ENCODE measurements around the gene PNPLA8.

The PNPLA8 gene

DNA sequence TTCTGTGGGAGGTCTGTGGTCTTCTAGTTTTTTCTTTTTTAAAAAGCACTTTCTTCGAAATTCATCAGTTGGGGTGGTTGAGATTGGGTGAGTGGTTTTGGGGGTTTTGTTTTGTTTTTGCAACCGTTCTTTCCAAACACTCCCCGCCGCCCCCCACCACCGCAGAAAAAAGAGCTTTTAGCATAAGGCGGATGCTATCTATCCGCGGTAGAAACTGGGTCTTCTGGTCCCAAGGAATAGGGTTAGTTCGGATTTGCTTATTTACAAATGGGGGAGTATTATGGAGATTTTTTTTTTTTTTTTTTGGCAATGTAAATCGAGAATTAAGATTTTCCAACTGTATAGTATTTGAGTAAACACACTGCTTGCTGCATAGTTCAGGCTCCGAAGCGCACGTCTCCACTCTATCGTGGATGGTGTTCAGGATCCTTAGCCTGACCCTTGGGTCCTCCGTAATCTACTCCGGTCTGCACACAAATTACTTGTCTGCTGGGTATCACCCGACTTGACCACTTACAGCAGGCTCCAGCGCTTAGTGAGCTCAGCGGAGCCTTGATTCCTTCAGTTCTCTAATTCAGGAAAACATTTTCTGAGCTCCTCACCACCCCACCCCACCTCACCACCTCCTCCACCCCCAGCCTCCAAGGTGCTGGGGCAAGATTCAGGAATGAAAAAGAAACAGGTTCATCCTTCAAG is 68.9 kb downstream of the PNPLA8 start:
- ChIA-PET CTCF (interaction anchor here (1.3 to 6.0 kb wide), 2 partner anchors 40 to 273 kb away, joined by 4 to 24 read pairs; no protein-coding TSS in a partner anchor), POLR2A (no interaction called here)
- TF ChIP-seq, protein P1, sequence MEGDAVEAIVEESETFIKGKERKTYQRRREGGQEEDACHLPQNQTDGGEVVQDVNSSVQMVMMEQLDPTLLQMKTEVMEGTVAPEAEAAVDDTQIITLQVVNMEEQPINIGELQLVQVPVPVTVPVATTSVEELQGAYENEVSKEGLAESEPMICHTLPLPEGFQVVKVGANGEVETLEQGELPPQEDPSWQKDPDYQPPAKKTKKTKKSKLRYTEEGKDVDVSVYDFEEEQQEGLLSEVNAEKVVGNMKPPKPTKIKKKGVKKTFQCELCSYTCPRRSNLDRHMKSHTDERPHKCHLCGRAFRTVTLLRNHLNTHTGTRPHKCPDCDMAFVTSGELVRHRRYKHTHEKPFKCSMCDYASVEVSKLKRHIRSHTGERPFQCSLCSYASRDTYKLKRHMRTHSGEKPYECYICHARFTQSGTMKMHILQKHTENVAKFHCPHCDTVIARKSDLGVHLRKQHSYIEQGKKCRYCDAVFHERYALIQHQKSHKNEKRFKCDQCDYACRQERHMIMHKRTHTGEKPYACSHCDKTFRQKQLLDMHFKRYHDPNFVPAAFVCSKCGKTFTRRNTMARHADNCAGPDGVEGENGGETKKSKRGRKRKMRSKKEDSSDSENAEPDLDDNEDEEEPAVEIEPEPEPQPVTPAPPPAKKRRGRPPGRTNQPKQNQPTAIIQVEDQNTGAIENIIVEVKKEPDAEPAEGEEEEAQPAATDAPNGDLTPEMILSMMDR (IDR thresholded peaks at IDR 0.05; ENCODE audit: insufficient read depth, low read length, missing control alignments), result no peak

DNA sequence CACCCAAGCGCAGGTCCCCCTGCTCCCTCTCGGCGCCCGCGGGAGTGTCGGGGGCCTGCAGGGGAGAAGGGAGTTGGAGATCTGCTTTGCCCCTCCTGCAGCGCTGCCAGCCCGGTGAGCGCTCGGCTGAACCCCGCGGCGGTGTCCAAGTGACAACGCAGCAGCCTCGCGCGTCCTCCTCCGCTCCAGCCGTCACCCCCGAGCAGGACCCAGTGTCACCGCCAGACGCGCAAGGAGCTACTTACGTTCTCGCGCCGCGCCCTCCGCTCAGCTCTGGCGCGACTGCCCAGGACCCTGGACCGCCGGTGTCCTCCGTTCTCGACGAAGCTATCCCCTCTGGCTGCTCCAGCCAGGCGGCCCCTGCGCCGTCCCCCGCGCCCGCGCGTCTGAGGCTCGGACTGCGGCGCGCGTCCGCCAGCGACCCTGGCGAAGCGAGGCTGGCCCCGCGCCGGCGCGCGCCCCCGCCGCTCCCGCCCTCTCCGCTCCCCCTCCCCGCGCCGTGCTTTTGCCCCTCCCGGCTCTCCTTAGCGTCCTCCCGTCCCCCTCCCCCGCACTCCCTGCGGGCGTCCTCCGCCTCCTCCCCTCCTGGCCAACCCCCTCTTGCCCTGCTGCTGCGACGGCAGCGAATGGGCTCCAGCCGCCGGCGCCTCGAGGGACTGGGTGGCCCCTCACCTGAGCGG is 69.8 kb downstream of the PNPLA8 start, which contains the start of gene NRCAM:
TSS of gene NRCAM (minus strand) at position 439 of the 680 bp plus-strand sequence. CDS start 216,372 bp downstream, outside the sequence.
- no peak for DNase-seq (ENCODE audit: low read depth, low spot score)
- ChIA-PET CTCF (interaction anchor here (0.9 to 6.0 kb wide), 2 partner anchors 11 to 273 kb away, joined by 3 to 24 read pairs; no protein-coding TSS in a partner anchor), POLR2A (no interaction called here)

More for the DNA sequence above, 68.9 kb downstream of the PNPLA8 start:
- no peak overlapping the region for H3K4me3 ChIP-seq (ENCODE audit: low read depth, low read length)
- DNase-seq (ENCODE audit: low read depth, low spot score), result no peak

DNA sequence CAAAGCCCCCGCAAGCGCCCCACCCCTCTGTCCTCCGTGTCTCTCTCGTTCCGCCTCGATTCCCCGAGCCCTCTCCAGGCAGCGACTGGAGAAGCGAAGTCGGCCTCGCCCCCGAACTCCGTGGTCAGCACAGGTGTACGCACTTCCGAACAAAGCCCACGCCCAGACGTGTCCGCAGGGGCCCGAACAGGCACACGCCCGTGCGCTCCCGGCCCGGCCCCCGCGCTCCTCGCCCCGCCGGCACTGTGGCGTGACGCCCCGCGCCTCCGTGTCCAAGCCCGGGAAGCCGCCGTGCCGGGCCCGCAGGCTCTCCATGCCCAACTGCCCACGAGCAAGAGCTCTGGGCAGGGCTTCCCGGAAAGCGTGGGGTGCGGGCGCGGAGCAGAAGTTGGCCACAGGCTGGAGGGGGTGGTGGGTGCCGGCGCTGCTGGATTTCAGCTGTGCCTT is 70.4 kb downstream of the PNPLA8 start:
- H3K4me3 ChIP-seq (ENCODE audit: low read depth, low read length), result peak overlapping the region; percentile 52
- ChIA-PET POLR2A (no interaction called here), CTCF (interaction anchor here (0.9 to 6.0 kb wide), 2 partner anchors 11 to 272 kb away, joined by 3 to 24 read pairs; no protein-coding TSS in a partner anchor)
- TF ChIP-seq, protein P1 (IDR thresholded peaks at IDR 0.05; ENCODE audit: insufficient read depth, low read length, missing control alignments), result no peak
- no peak for DNase-seq (ENCODE audit: low read depth, low spot score)

More for the DNA sequence above, 69.8 kb downstream of the PNPLA8 start, which contains the start of gene NRCAM:
- TF ChIP-seq, protein P1 (IDR thresholded peaks at IDR 0.05; ENCODE audit: insufficient read depth, low read length, missing control alignments), result no peak
- H3K4me3 ChIP-seq (ENCODE audit: low read depth, low read length), result peak within 1 kb of the TSS; percentile 52

DNA sequence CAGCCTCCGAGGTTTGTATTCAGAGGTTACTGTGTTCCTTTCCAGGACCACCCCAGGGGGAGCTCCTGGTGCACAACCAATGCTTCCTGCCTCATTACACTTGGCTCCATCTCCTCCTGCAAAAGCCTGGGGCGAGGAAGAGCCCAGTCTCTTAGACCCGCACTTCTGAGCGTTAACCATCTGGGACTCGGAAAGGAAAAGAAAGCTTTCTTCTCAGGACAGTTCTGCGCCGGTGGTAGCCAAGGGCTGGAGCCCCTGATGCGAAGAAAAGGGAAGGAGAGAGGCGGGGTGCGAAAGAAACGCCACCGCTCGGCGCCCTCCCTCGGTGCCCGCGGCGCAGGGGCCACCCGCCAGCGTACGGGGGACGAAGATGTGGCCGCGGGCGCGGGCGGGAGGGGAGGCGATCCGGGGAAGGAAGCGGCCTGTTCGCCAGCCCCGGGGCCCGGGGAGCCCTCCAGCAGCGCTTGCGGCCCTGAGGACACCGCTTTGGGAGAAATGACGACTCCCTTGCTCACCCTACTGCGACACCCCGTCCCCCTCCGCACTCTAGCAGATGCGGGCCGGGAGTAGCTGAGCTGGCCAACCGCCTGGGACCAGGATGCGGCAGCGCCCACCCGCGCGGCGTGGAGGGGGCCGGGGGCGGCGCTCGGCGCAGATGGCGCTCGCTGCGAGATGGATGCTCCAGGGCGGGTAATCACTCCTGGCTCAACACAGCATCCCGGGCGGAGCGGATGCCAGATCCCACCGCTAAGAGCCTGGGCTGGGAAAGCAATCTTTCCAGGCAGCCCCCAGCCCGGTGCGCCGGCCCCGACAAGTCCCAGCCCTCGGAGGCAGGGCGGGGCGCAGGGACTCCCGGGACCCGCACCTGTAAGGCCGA is 71.0 kb downstream of the PNPLA8 start:
- H3K4me3 ChIP-seq (ENCODE audit: low read depth, low read length), result peak overlapping the region; percentile 52
- DNase-seq (ENCODE audit: low read depth, low spot score), result no peak
- ChIA-PET CTCF (interaction anchor here (1.3 to 6.0 kb wide), 3 partner anchors 42 to 271 kb away, joined by 3 to 42 read pairs (median 24); no protein-coding TSS in a partner anchor), POLR2A (no interaction called here)
- TF ChIP-seq, protein P1 (IDR thresholded peaks at IDR 0.05; ENCODE audit: insufficient read depth, low read length, missing control alignments), result no peak

DNA sequence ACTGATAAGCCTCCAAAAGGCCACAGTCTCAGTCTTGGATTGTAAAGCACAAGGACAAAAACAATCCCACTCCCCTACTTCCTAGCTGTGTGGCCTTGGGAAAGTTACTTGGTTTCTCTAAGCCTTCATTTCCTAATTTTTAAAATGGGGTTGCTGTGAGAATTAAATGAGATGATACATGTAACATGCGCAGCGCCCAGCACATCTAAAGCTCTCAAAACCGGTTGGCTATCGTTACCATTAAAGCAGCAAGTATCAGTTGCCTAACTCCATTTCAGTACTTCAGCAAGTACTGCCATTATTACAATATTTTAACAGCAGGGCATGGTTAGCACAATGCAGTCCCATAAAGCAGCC is 71.6 kb downstream of the PNPLA8 start:
- H3K4me3 ChIP-seq (ENCODE audit: low read depth, low read length), result peak overlapping the region; percentile 52
- ChIA-PET CTCF (interaction anchor here (1.3 to 6.0 kb wide), 3 partner anchors 42 to 271 kb away, joined by 3 to 42 read pairs (median 24); no protein-coding TSS in a partner anchor), POLR2A (no interaction called here)
- TF ChIP-seq, protein P1 (IDR thresholded peaks at IDR 0.05; ENCODE audit: insufficient read depth, low read length, missing control alignments), result no peak
- DNase-seq (ENCODE audit: low read depth, low spot score), result no peak

All from AG04449 (cell line).